Measurements from ENCODE around the gene EFNA5. TPM values are rescaled to one million over a fixed set of nuclear protein-coding genes. Genes with fewer than 3 reads are reported as not detected.
A peak's percentile ranks its signal among the peaks of the same experiment; 100 is the strongest.

Gene EFNA5
- total RNA-seq, 1 experiment from 2014 or later: 1.6 TPM

- in situ Hi-C loops (cut with HindIII; ENCODE audit: low pct_unique_long_range_greater_than_20kb, low sequenced_read_pairs): no loop called here
These were observed 4.5 kb upstream of the EFNA5 start for GRCh38 chr5:107675201-107675600.

DNA sequence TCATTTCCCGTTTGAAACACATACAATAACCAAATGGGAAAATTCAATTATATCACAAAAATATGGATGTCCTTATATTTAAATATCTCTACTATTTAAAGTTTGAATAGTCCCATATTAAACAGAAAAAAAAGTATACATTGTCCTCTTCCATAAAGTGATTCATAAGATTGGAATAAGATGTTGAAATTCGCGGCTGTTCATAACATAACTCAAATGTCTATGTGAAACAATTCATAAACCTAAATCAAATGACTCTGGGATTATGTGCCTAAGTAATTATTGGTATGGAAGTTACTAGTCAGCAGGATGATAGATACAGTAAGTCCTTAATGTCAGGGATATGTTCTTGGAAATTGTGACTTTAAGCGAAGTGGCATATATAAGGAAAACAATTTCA, 3.9 kb upstream of the EFNA5 start:
- no peak for DNase-seq (ENCODE audit: low read depth, low spot score)
- in situ Hi-C loops (cut with HindIII; ENCODE audit: low pct_unique_long_range_greater_than_20kb, low sequenced_read_pairs): no loop called here

More at GRCh38 chr5:107675201-107675600, 4.5 kb upstream of the EFNA5 start:
- DNase-seq (ENCODE audit: low read depth, low spot score): no peak

GRCh38 chr5:107673368-107674136, 2.8 kb upstream of the EFNA5 start:
- in situ Hi-C loops (cut with HindIII; ENCODE audit: low pct_unique_long_range_greater_than_20kb, low sequenced_read_pairs): no loop called here
- DNase-seq (ENCODE audit: low read depth, low spot score): peak; percentile 90

DNA sequence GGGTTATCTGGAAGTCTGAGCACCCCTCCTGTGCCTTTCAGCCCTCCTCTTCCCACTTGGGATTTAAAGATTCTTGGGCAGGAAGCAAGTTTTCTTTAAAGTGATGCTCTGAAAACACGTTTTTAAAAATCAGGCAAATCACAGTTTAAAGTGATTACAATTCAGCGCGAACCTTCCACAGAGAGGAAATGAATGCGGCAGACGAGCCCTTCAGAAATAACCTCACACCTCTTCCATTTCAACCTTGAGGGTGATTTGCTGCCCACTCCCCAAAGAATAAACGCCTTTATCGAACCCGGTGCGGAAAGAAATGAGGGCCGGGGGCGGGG, 2.3 kb upstream of the EFNA5 start:
- in situ Hi-C loops (cut with HindIII; ENCODE audit: low pct_unique_long_range_greater_than_20kb, low sequenced_read_pairs): no loop called here
- DNase-seq (ENCODE audit: low read depth, low spot score): no peak

GRCh38 chr5:107672211-107673038, 1.7 kb upstream of the EFNA5 start:
- in situ Hi-C loops (cut with HindIII; ENCODE audit: low pct_unique_long_range_greater_than_20kb, low sequenced_read_pairs): no loop called here

GRCh38 chr5:107671742-107672210, 1.0 kb upstream of the EFNA5 start:
- in situ Hi-C loops (cut with HindIII; ENCODE audit: low pct_unique_long_range_greater_than_20kb, low sequenced_read_pairs): no loop called here
- DNase-seq (ENCODE audit: low read depth, low spot score): no peak

More at GRCh38 chr5:107672211-107673038, 1.7 kb upstream of the EFNA5 start:
- DNase-seq (ENCODE audit: low read depth, low spot score): peak; percentile 96

- peak; percentile 27 for DNase-seq (ENCODE audit: low read depth, low spot score)
- in situ Hi-C loops (cut with HindIII; ENCODE audit: low pct_unique_long_range_greater_than_20kb, low sequenced_read_pairs): no loop called here
These were observed 428 bp downstream of the EFNA5 start for GRCh38 chr5:107670087-107670931.

- in situ Hi-C loops (cut with HindIII; ENCODE audit: low pct_unique_long_range_greater_than_20kb, low sequenced_read_pairs): no loop called here
- DNase-seq (ENCODE audit: low read depth, low spot score): no peak
These were observed 1.4 kb downstream of the EFNA5 start for GRCh38 chr5:107669096-107670031.

DNA sequence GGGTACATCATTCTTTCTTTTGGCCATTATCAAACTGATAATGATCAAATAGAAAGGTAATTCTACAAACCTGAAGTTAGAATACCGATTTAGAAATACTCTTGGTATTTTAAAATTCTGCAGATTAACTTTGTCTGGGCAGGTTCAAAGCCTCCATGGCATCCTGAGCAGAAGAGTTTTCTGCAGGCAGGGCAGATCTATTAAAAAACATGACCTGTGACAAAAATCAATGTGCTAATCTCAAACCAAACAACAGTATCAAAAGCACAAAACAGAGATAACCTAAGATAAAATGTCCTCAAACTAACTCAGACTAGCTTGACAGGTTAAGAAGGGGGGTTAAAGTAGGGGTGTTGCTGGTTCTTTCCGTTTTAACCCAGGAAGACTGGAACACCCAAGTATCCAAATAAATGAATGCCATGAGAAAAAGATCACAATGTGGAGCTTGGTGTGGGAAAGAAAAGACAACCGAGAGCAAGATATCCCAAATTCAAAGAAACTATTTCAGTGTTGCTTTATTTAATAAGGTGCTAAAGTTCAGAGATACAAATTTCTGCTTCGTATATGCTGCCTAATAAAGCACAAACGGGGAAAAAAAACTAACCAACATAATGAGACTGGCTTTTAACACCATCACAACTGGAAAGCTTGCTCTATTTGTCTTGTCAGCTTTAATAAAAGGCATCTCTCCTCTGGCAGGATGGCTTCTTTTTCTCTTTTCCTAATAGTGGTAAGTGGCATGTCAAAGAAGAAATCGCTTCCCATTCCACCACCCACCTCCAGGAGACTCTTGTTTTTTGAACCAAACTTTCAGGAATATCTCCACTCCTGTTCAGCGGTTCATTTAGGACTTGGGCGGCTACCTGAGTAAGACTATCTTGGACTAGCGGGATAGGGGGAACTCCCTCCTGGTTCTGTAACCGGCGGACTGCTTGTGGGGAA, 2.3 kb downstream of the EFNA5 start:
- DNase-seq (ENCODE audit: low read depth, low spot score): no peak
- in situ Hi-C loops (cut with HindIII; ENCODE audit: low pct_unique_long_range_greater_than_20kb, low sequenced_read_pairs): no loop called here

GRCh38 chr5:107666051-107666655, 4.6 kb downstream of the EFNA5 start:
- in situ Hi-C loops (cut with HindIII; ENCODE audit: low pct_unique_long_range_greater_than_20kb, low sequenced_read_pairs): no loop called here
- no peak for DNase-seq (ENCODE audit: low read depth, low spot score)

- in situ Hi-C loops (cut with HindIII; ENCODE audit: low pct_unique_long_range_greater_than_20kb, low sequenced_read_pairs): no loop called here
- no peak for DNase-seq (ENCODE audit: low read depth, low spot score)
These were observed 5.6 kb downstream of the EFNA5 start for GRCh38 chr5:107665036-107665570.

GRCh38 chr5:107663697-107664096, 7.0 kb downstream of the EFNA5 start:
- no peak for DNase-seq (ENCODE audit: low read depth, low spot score)
- in situ Hi-C loops (cut with HindIII; ENCODE audit: low pct_unique_long_range_greater_than_20kb, low sequenced_read_pairs): no loop called here

GRCh38 chr5:107661650-107662044, 9.1 kb downstream of the EFNA5 start:
- no peak for DNase-seq (ENCODE audit: low read depth, low spot score)
- in situ Hi-C loops (cut with HindIII; ENCODE audit: low pct_unique_long_range_greater_than_20kb, low sequenced_read_pairs): no loop called here

- in situ Hi-C loops (cut with HindIII; ENCODE audit: low pct_unique_long_range_greater_than_20kb, low sequenced_read_pairs): no loop called here
- no peak for DNase-seq (ENCODE audit: low read depth, low spot score)
These were observed 9.6 kb downstream of the EFNA5 start for GRCh38 chr5:107661038-107661649.

DNA sequence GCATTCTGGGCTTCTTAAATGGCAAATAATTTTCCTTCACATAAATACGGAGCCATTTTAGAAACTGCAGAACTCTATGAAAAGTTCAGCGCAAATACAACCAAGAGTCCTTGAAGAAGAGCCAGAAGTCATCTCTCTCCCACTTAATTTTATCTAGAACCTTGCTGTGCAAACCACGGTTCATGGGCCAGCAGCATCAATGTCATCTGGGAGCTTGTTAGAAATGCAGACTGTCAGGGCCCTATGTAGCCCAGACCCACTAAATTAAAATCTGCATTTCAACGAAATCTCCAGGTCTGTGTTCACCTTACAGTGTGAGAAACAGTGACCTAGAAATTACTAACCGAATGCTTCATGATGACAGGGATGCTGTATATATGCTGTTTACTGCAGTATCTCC, 12.2 kb downstream of the EFNA5 start:
- DNase-seq (ENCODE audit: low read depth, low spot score): no peak
- in situ Hi-C loops (cut with HindIII; ENCODE audit: low pct_unique_long_range_greater_than_20kb, low sequenced_read_pairs): no loop called here
